ENCODE measurements around the gene TSPYL4.

DNA sequence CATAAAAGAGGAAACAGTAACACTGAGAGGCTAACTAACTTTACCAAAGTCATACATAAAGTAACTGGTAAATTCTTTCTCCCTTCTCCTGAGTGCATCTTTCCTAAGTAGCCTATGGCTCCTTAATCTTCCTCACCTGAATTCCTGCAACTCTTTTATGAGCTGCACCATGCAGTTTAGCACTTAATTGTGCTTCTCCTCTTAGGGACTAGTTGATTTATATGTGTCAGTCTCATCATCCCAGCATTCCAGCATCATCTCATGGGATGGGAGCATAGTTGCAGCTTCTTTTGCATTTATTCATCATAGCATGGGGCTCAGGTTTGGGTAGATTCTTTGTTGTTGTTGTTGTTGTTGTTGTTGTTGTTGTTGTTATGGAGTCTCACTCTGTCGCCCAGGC is 29.3 kb upstream of the TSPYL4 start:
- TF ChIP-seq CTCF (conservative IDR thresholded peaks at IDR 0.05 in 1 of 2, IDR thresholded peaks at IDR 0.05 in 1 of 2; ENCODE audit: extremely low read depth in 1 of 2, insufficient read depth in 1 of 2, low read depth in 1 of 2, low read length in 2 of 2) (no peak), EZH2 (IDR thresholded peaks at IDR 0.05; ENCODE audit: borderline replicate concordance, low read length) (no peak)
